ENCODE data around the gene CLEC20A.

The CLEC20A gene

GRCh38 chr1:178490967-178491366 is 5.8 kb downstream of the CLEC20A start:
- no peak overlapping the region for H3K4me3 ChIP-seq (ENCODE audit: low read depth, low read length)
- POLR2A ChIA-PET = no interaction called here
- CTCF ChIA-PET = interaction anchor here (1.1 to 11.0 kb wide), 4 partner anchors 9 to 191 kb away, joined by 4 to 125 read pairs (median 6); no protein-coding TSS in a partner anchor
- no peak for DNase-seq (ENCODE audit: low read depth, low spot score)
- TF ChIP-seq, protein P1, sequence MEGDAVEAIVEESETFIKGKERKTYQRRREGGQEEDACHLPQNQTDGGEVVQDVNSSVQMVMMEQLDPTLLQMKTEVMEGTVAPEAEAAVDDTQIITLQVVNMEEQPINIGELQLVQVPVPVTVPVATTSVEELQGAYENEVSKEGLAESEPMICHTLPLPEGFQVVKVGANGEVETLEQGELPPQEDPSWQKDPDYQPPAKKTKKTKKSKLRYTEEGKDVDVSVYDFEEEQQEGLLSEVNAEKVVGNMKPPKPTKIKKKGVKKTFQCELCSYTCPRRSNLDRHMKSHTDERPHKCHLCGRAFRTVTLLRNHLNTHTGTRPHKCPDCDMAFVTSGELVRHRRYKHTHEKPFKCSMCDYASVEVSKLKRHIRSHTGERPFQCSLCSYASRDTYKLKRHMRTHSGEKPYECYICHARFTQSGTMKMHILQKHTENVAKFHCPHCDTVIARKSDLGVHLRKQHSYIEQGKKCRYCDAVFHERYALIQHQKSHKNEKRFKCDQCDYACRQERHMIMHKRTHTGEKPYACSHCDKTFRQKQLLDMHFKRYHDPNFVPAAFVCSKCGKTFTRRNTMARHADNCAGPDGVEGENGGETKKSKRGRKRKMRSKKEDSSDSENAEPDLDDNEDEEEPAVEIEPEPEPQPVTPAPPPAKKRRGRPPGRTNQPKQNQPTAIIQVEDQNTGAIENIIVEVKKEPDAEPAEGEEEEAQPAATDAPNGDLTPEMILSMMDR (IDR thresholded peaks at IDR 0.05; ENCODE audit: insufficient read depth, low read length, missing control alignments) = no peak

GRCh38 chr1:178490136-178490535 is 6.6 kb downstream of the CLEC20A start:
- ChIA-PET CTCF (interaction anchor here (1.0 to 11.0 kb wide), 5 partner anchors 10 to 190 kb away, joined by 4 to 125 read pairs (median 5); no protein-coding TSS in a partner anchor), POLR2A (no interaction called here)
- H3K4me3 ChIP-seq (ENCODE audit: low read depth, low read length) = no peak overlapping the region
- TF ChIP-seq, protein P1 (IDR thresholded peaks at IDR 0.05; ENCODE audit: insufficient read depth, low read length, missing control alignments) = no peak
- no peak for DNase-seq (ENCODE audit: low read depth, low spot score)

GRCh38 chr1:178489399-178489798 is 7.4 kb downstream of the CLEC20A start:
- no peak for DNase-seq (ENCODE audit: low read depth, low spot score)
- H3K4me3 ChIP-seq (ENCODE audit: low read depth, low read length) = no peak overlapping the region
- TF ChIP-seq, protein P1 (IDR thresholded peaks at IDR 0.05; ENCODE audit: insufficient read depth, low read length, missing control alignments) = no peak
- CTCF ChIA-PET = interaction anchor here (1.0 to 11.0 kb wide), 3 partner anchors 11 to 190 kb away, joined by 4 to 125 read pairs (median 8); no protein-coding TSS in a partner anchor
- POLR2A ChIA-PET = no interaction called here

DNA sequence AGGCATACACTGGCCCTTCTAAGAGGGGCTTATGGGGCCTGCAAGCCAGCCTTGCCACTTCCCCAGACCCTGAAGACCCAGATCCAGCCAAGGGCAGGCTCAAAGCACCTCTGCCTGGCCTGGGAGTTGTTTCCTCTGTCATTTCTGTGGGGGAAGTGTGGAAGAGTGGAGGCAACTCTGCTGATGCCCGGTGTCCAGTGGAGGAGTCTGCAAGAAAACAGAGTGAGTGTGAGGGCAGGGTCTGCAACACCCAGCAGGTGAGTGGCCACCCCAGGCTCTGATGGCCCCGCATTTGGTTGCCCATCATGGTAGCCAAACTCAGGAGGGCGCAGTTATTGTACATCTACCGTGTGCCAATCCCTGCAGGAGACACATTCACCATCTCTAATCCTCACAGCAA is 8.4 kb downstream of the CLEC20A start:
- CTCF ChIA-PET = interaction anchor here (1.1 to 11.0 kb wide), 4 partner anchors 12 to 515 kb away, joined by 3 to 125 read pairs (median 6); no protein-coding TSS in a partner anchor
- no peak for DNase-seq (ENCODE audit: low read depth, low spot score)
- TF ChIP-seq, protein P1 (IDR thresholded peaks at IDR 0.05; ENCODE audit: insufficient read depth, low read length, missing control alignments) = no peak
- H3K4me3 ChIP-seq (ENCODE audit: low read depth, low read length) = no peak overlapping the region
- POLR2A ChIA-PET = no interaction called here

DNA sequence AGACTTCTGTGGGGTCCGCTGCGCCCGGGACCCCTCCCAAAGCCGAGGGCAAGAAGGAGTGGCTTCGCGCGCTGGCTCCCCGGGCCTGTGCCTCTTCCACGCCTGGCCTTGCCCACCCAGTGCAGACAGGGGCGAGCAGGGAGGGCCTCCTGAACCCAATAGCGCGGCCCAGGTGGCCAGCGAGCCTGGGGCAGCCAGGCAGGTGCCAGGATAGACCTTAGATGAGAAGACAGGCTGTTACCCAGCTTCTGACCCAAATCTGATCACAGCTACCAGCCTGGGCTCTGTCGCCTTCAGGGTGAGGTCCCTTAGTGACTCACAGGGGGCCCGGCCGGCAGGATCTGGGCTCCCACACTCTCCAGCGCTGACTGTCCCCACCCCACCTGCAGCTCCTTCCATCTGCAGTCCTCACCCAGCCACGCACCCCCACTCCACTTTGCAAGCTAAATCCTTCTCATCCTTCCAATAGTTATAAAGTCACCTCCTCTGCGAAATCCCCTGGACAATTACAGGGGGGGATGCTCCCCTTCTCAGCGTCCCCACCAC is 9.6 kb downstream of the CLEC20A start:
- DNase-seq (ENCODE audit: low read depth, low spot score) = no peak
- POLR2A ChIA-PET = no interaction called here
- CTCF ChIA-PET = interaction anchor here (1.1 to 11.0 kb wide), 3 partner anchors 13 to 516 kb away, joined by 3 to 125 read pairs (median 4); no protein-coding TSS in a partner anchor
- TF ChIP-seq, protein P1 (IDR thresholded peaks at IDR 0.05; ENCODE audit: insufficient read depth, low read length, missing control alignments) = no peak
- H3K4me3 ChIP-seq (ENCODE audit: low read depth, low read length) = peak overlapping the region; percentile 3; the same call in 1 of the 2 replicates

DNA sequence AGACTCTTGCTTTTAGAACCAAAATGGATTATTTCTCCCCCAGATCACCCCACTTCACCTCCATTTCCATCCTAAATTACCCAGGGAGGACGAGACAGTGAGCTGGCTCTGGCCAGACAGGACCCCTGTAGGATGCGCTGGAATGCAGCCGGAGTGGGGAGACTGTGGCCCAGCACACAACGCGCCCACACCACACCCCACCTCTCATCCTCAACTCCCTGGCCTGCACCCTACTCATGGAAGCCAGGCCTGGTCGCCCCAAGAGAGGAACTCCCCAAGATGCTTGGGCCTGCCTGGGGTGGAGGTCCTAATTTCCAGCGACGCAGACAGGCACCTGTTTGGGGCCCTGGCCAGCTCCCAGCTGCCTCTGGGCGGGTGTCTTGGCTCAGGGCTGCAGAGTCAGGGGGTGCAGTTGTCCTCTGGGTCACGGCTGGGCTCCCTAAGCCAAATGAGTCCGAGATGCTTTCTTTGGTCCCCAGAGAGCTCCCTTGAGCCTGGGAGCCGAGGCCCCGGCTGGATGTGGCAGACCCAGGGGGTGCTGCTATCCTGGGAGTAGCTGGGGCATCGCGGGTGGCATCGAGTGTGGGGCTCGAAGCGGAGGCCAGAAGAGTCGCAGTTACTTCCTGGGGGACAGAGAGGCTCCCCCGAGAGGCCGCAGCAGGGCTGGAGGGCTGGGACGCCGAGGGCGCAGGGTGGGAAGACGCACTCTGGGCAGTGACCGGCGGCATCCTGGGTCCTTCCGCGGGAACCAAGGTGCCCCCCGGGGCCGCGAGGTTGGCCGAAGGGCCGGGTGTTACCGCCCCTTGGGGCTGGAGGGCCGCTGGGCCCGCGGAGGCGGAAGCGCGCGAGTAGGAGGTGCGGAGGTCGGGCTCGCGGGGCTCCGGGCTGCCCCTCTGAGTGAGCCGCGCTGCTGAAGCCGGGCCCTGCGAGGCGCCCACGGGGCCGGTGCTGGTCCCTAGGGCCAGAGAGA is 10.4 kb downstream of the CLEC20A start:
- no peak for DNase-seq (ENCODE audit: low read depth, low spot score)
- ChIA-PET CTCF (interaction anchor here (1.0 to 11.0 kb wide), 3 partner anchors 14 to 45 kb away, joined by 3 to 125 read pairs (median 4); no protein-coding TSS in a partner anchor), POLR2A (no interaction called here)
- H3K4me3 ChIP-seq (ENCODE audit: low read depth, low read length) = peak overlapping the region; percentile 3; the same call in 1 of the 2 replicates
- TF ChIP-seq, protein P1 (IDR thresholded peaks at IDR 0.05; ENCODE audit: insufficient read depth, low read length, missing control alignments) = no peak
